HL-60 (cell line): ENCODE data around the gene PEX1.

Source experiments
- CTCF ChIP-seq: IDR thresholded peaks from one replicate; pipeline ENCODE4 v1.5.1; 2011; ENCODE audit warnings: low read length, control low read depth, inconsistent platforms; ENCODE audit not compliant: insufficient read depth
- REST ChIP-seq: IDR thresholded peaks from 2 replicates; pipeline ENCODE4 v1.6.1; 2012; ENCODE audit warnings: low read depth; ENCODE audit not compliant: insufficient replicate concordance

GRCh38 chr7:92534572-92534971 is 6.3 kb upstream of the PEX1 start:
- no peak for TF ChIP-seq REST
- no peak for TF ChIP-seq CTCF
